ENCODE results near the gene USP38. TPM values are rescaled to one million over a fixed set of nuclear protein-coding genes. Genes with fewer than 3 reads are reported as not detected.

Gene USP38
- total RNA-seq, 1 experiment from 2014 or later: 21.2 TPM

- Histone ChIP-seq H3K4me3 (ENCODE audit: low read depth, low read length, poor library complexity, severe bottlenecking) (no peak overlapping the region), H3K4me1 (ENCODE audit: insufficient read depth, low read length, poor library complexity, severe bottlenecking) (no peaks in the 10 kb centered on the region), H3K27ac (ENCODE audit: low read depth, low read length, poor library complexity, severe bottlenecking) (no peak overlapping the region), H3K36me3 (ENCODE audit: insufficient read depth, low read length, poor library complexity, severe bottlenecking) (no peaks in the 10 kb centered on the region), H3K9me3 (ENCODE audit: low read depth, low read length, poor library complexity, severe bottlenecking) (no peaks in the 10 kb centered on the region), H3K27me3 (replicated peaks; ENCODE audit: insufficient read depth, low read depth, low read length, poor library complexity) (no peaks in the 10 kb centered on the region)
- no peak for DNase-seq (ENCODE audit: low spot score)
- CTCF ChIA-PET: no interaction called here
- BruUV-seq (replicated peaks): no TSS peak
- POLR2A ChIA-PET (ENCODE audit: low non-redundant PET): no interaction called here
- no peak for TF ChIP-seq EZH2 (IDR thresholded peaks at IDR 0.05; ENCODE audit: borderline replicate concordance, low read depth, low read length, poor library complexity, severe bottlenecking)
- no peak for TF ChIP-seq CTCF (conservative IDR thresholded peaks at IDR 0.05; ENCODE audit: low read depth, low read length)
- intact Hi-C loops (cut with micrococcal nuclease; ENCODE audit: unreplicated experiment): no loop called here
Measured at GRCh38 chr4:143252478-143252877, 67.8 kb downstream of the USP38 start.

GRCh38 chr4:143253166-143253565 is 68.4 kb downstream of the USP38 start:
- ChIA-PET CTCF (no interaction called here), POLR2A (ENCODE audit: low non-redundant PET) (no interaction called here)
- no peak for TF ChIP-seq EZH2 (IDR thresholded peaks at IDR 0.05; ENCODE audit: borderline replicate concordance, low read depth, low read length, poor library complexity, severe bottlenecking)
- no peak for TF ChIP-seq CTCF (conservative IDR thresholded peaks at IDR 0.05; ENCODE audit: low read depth, low read length)
- Histone ChIP-seq H3K9me3 (ENCODE audit: low read depth, low read length, poor library complexity, severe bottlenecking) (no peaks in the 10 kb centered on the region), H3K4me1 (ENCODE audit: insufficient read depth, low read length, poor library complexity, severe bottlenecking) (no peaks in the 10 kb centered on the region), H3K4me3 (ENCODE audit: low read depth, low read length, poor library complexity, severe bottlenecking) (no peak overlapping the region), H3K27me3 (replicated peaks; ENCODE audit: insufficient read depth, low read depth, low read length, poor library complexity) (no peaks in the 10 kb centered on the region), H3K36me3 (ENCODE audit: insufficient read depth, low read length, poor library complexity, severe bottlenecking) (no peaks in the 10 kb centered on the region), H3K27ac (ENCODE audit: low read depth, low read length, poor library complexity, severe bottlenecking) (no peak overlapping the region)
- no peak for DNase-seq (ENCODE audit: low spot score)
- BruUV-seq (replicated peaks): no TSS peak
- intact Hi-C loops (cut with micrococcal nuclease; ENCODE audit: unreplicated experiment): no loop called here

- POLR2A ChIA-PET (ENCODE audit: low non-redundant PET): no interaction called here
- BruUV-seq (replicated peaks): no TSS peak
- intact Hi-C loops (cut with micrococcal nuclease; ENCODE audit: unreplicated experiment): no loop called here
- Histone ChIP-seq H3K27ac (ENCODE audit: low read depth, low read length, poor library complexity, severe bottlenecking) (no peak overlapping the region), H3K36me3 (ENCODE audit: insufficient read depth, low read length, poor library complexity, severe bottlenecking) (no peaks in the 10 kb centered on the region), H3K4me3 (ENCODE audit: low read depth, low read length, poor library complexity, severe bottlenecking) (no peak overlapping the region), H3K9me3 (ENCODE audit: low read depth, low read length, poor library complexity, severe bottlenecking) (no peaks in the 10 kb centered on the region), H3K4me1 (ENCODE audit: insufficient read depth, low read length, poor library complexity, severe bottlenecking) (no peaks in the 10 kb centered on the region), H3K27me3 (replicated peaks; ENCODE audit: insufficient read depth, low read depth, low read length, poor library complexity) (no peaks in the 10 kb centered on the region)
- CTCF ChIA-PET: no interaction called here
- no peak for TF ChIP-seq EZH2 (IDR thresholded peaks at IDR 0.05; ENCODE audit: borderline replicate concordance, low read depth, low read length, poor library complexity, severe bottlenecking)
- no peak for TF ChIP-seq CTCF (conservative IDR thresholded peaks at IDR 0.05; ENCODE audit: low read depth, low read length)
- no peak for DNase-seq (ENCODE audit: low spot score)
Measured at GRCh38 chr4:143254491-143255226, 69.9 kb downstream of the USP38 start.
